ENCODE measurements around the gene GJC3.
"Not testable (repeated sequence)": the region's sequence is repeated elsewhere in the genome, so short reads cannot be mapped to it uniquely, and the experiment has no call there.

Gene GJC3

GRCh38 chr7:99918959-99919813 is 10.2 kb downstream of the GJC3 start, which contains the start of gene TRIM4:
TRIM4 (minus strand) TSS chr7:99919530; CDS start chr7:99919401, 129 bp downstream.
- DNase-seq, result peak; percentile 92 to 93
- no peak for TF ChIP-seq GATA1 (IDR thresholded peaks at IDR 0.05; ENCODE audit: low read depth, low read length)
- TF ChIP-seq POLR2A (IDR thresholded peaks at IDR 0.05; ENCODE audit: low read length), result peak; percentile 96

- TF ChIP-seq GATA1 (IDR thresholded peaks at IDR 0.05; ENCODE audit: low read depth, low read length), result no peak
- TF ChIP-seq POLR2A (IDR thresholded peaks at IDR 0.05; ENCODE audit: low read length), result no peak
- no peak for DNase-seq
Measured at GRCh38 chr7:99910976-99911375, 18.4 kb downstream of the GJC3 start.

- TF ChIP-seq GATA1 (IDR thresholded peaks at IDR 0.05; ENCODE audit: low read depth, low read length) (no peak), POLR2A (IDR thresholded peaks at IDR 0.05; ENCODE audit: low read length) (no peak)
- DNase-seq, result no peak
Measured at GRCh38 chr7:99901581-99901980, 27.8 kb downstream of the GJC3 start.

GRCh38 chr7:99899830-99900519 is 29.4 kb downstream of the GJC3 start:
- TF ChIP-seq POLR2A (IDR thresholded peaks at IDR 0.05; ENCODE audit: low read length), result no peak
- no peak for TF ChIP-seq GATA1 (IDR thresholded peaks at IDR 0.05; ENCODE audit: low read depth, low read length)
- DNase-seq, result no peak

GRCh38 chr7:99898836-99899235 is 30.6 kb downstream of the GJC3 start:
- no peak for DNase-seq
- TF ChIP-seq GATA1 (IDR thresholded peaks at IDR 0.05; ENCODE audit: low read depth, low read length) (no peak), POLR2A (IDR thresholded peaks at IDR 0.05; ENCODE audit: low read length) (no peak)

- TF ChIP-seq POLR2A (IDR thresholded peaks at IDR 0.05; ENCODE audit: low read length) (no peak), GATA1 (IDR thresholded peaks at IDR 0.05; ENCODE audit: low read depth, low read length) (no peak)
- DNase-seq, result no peak
Measured at GRCh38 chr7:99898023-99898357, 31.4 kb downstream of the GJC3 start.

- DNase-seq, result no peak
- no peak for TF ChIP-seq GATA1 (IDR thresholded peaks at IDR 0.05; ENCODE audit: low read depth, low read length)
- no peak for TF ChIP-seq POLR2A (IDR thresholded peaks at IDR 0.05; ENCODE audit: low read length)
Measured at GRCh38 chr7:99897322-99898022, 31.9 kb downstream of the GJC3 start.

GRCh38 chr7:99894738-99895137 is 34.7 kb downstream of the GJC3 start:
- no peak for DNase-seq
- TF ChIP-seq POLR2A (IDR thresholded peaks at IDR 0.05; ENCODE audit: low read length), result no peak
- TF ChIP-seq GATA1 (IDR thresholded peaks at IDR 0.05; ENCODE audit: low read depth, low read length), result no peak

GRCh38 chr7:99893280-99893679 is 36.1 kb downstream of the GJC3 start:
- TF ChIP-seq POLR2A (IDR thresholded peaks at IDR 0.05; ENCODE audit: low read length), result no peak
- no peak for TF ChIP-seq GATA1 (IDR thresholded peaks at IDR 0.05; ENCODE audit: low read depth, low read length)
- DNase-seq, result no peak

GRCh38 chr7:99890348-99890747 is 39.1 kb downstream of the GJC3 start:
- DNase-seq, result not testable (repeated sequence)

GRCh38 chr7:99888366-99888765 is 41.1 kb downstream of the GJC3 start:
- not testable (repeated sequence) for DNase-seq

- DNase-seq, result no peak
- TF ChIP-seq GATA1 (IDR thresholded peaks at IDR 0.05; ENCODE audit: low read depth, low read length) (no peak), POLR2A (IDR thresholded peaks at IDR 0.05; ENCODE audit: low read length) (no peak)
Measured at GRCh38 chr7:99881370-99881769, 48.0 kb downstream of the GJC3 start.

- TF ChIP-seq GATA1 (IDR thresholded peaks at IDR 0.05; ENCODE audit: low read depth, low read length) (no peak), POLR2A (IDR thresholded peaks at IDR 0.05; ENCODE audit: low read length) (no peak)
- no peak for DNase-seq
Measured at GRCh38 chr7:99876933-99877332, 52.5 kb downstream of the GJC3 start, which contains the start of gene OR2AE1. OR2AE1 (minus strand) TSS chr7:99877033; CDS start chr7:99877033, 0 bp downstream.

- DNase-seq, result peak; percentile 6 to 12
- TF ChIP-seq GATA1 (IDR thresholded peaks at IDR 0.05; ENCODE audit: low read depth, low read length) (no peak), POLR2A (IDR thresholded peaks at IDR 0.05; ENCODE audit: low read length) (no peak)
Measured at GRCh38 chr7:99876491-99876890, 52.9 kb downstream of the GJC3 start.
